IMR-90 (cell line): ENCODE results near the gene MRPL20. TPM values are rescaled to one million over a fixed set of nuclear protein-coding genes. Genes with fewer than 3 reads are reported as not detected.

Experiments
- ATAC-seq: fragments of 200-7000 bp; cut with Tn5 transposase; 2 replicates; pipeline ENCODE4 v1.9.1; 2020; ENCODE audit warnings: low read depth, mild to moderate bottlenecking, moderate library complexity
- BruUV-seq: library from RNA; stranded (reverse); fragments of 400-500 nt; replicated peaks from 2 replicates; lab custom pipeline; 2021; lab: Mats Ljungman, UMichigan
- CTCF ChIA-PET: fragments of 300-600 bp; formaldehyde crosslinking; extraction: SDS; loops from one replicate; lab custom pipeline; 2021; ENCODE audit warnings: antibody characterized with exemption; lab: Yijun Ruan, JAX
- POLR2A ChIA-PET: fragments of 300-600 bp; sonication (Branson Sonifier 250); formaldehyde crosslinking; loops from one replicate; lab custom pipeline; 2022; ENCODE audit warnings: antibody characterized with exemption; ENCODE audit not compliant: unreplicated experiment; lab: Charles Lee
- DNase-seq: peaks from one replicate; pipeline ENCODE4 v3.0.0; 2013
- H2AFZ ChIP-seq: replicated peaks from 2 replicates; pipeline ENCODE3; 2013; ENCODE audit warnings: low read length, mild to moderate bottlenecking; ENCODE audit not compliant: poor library complexity
- H2AK5ac ChIP-seq: 2 replicates; pipeline ENCODE4 v1.6.1; 2013; ENCODE audit warnings: low read depth, low read length, inconsistent platforms
- H2AK9ac ChIP-seq: replicated peaks from 2 replicates; pipeline ENCODE3; 2013; ENCODE audit warnings: mild to moderate bottlenecking, low read depth, low read length, moderate library complexity; ENCODE audit not compliant: poor library complexity
- H2BK120ac ChIP-seq: 2 replicates; pipeline ENCODE4 v1.6.1; 2013; ENCODE audit warnings: low read depth, low read length, inconsistent platforms
- H2BK15ac ChIP-seq: 3 replicates; pipeline ENCODE4 v1.6.1; 2013; ENCODE audit warnings: low read depth, low read length, inconsistent platforms
- H2BK20ac ChIP-seq: 2 replicates; pipeline ENCODE4 v1.6.1; 2013; ENCODE audit warnings: low read depth, mild to moderate bottlenecking, inconsistent platforms, low read length, moderate library complexity
- H2BK5ac ChIP-seq: 2 replicates; pipeline ENCODE4 v1.6.1; 2013; ENCODE audit warnings: mild to moderate bottlenecking, low read depth, low read length, inconsistent platforms; ENCODE audit not compliant: poor library complexity, severe bottlenecking
- H3K14ac ChIP-seq: replicated peaks from 2 replicates; pipeline ENCODE4 v1.6.1; 2013; ENCODE audit warnings: low read depth, low read length, inconsistent platforms
- H3K18ac ChIP-seq: 2 replicates; pipeline ENCODE4 v1.6.1; 2013; ENCODE audit warnings: low read depth, low read length, control low read depth
- H3K23ac ChIP-seq: 2 replicates; pipeline ENCODE4 v1.6.1; 2013; ENCODE audit warnings: low read depth, low read length, inconsistent platforms
- H3K27ac ChIP-seq: 2 replicates; pipeline ENCODE4 v1.5.1; 2013; ENCODE audit warnings: mild to moderate bottlenecking, control low read depth, low read length; ENCODE audit not compliant: insufficient read depth
- H3K27me3 ChIP-seq: 2 replicates; pipeline ENCODE4 v1.6.1; 2013; ENCODE audit warnings: low read length; ENCODE audit not compliant: control insufficient read depth, insufficient read depth
- H3K36me3 ChIP-seq: 2 replicates; pipeline ENCODE4 v1.6.1; 2013; ENCODE audit warnings: low read length, mixed read lengths; ENCODE audit not compliant: control insufficient read depth, insufficient read depth
- H3K4ac ChIP-seq: 2 replicates; pipeline ENCODE4 v1.6.1; 2013; ENCODE audit warnings: low read depth, low read length, inconsistent platforms
- H3K4me1 ChIP-seq: 2 replicates; pipeline ENCODE4 v1.6.1; 2013; ENCODE audit warnings: low read length, mixed read lengths; ENCODE audit not compliant: control insufficient read depth, insufficient read depth
- H3K4me2 ChIP-seq: 2 replicates; pipeline ENCODE4 v1.6.1; 2013; ENCODE audit warnings: low read depth, mild to moderate bottlenecking, control low read depth, low read length, moderate library complexity
- H3K4me3 ChIP-seq: 2 replicates; pipeline ENCODE4 v1.5.1; 2013; ENCODE audit warnings: low read depth, mild to moderate bottlenecking, control low read depth, low read length, moderate library complexity; ENCODE audit not compliant: insufficient read depth
- H3K56ac ChIP-seq: 2 replicates; pipeline ENCODE4 v1.6.1; 2013; ENCODE audit warnings: low read length, inconsistent platforms; ENCODE audit not compliant: insufficient read depth; ENCODE audit errors: extremely low read depth
- H3K79me1 ChIP-seq, 2 experiments: 2 replicates each; pipeline ENCODE4 v1.6.1; 2013; ENCODE audit warnings: low read length in 2 of 2, inconsistent platforms in 1 of 2, low read depth in 1 of 2
- H3K9ac ChIP-seq: 2 replicates; pipeline ENCODE4 v1.6.1; 2013; ENCODE audit warnings: low read depth, low read length, control low read depth
- H3K9me1 ChIP-seq: 2 replicates; pipeline ENCODE4 v1.6.1; 2013; ENCODE audit warnings: low read length, inconsistent platforms; ENCODE audit not compliant: insufficient read depth
- H3K9me3 ChIP-seq: 2 replicates; pipeline ENCODE4 v1.6.1; 2013; ENCODE audit warnings: low read length; ENCODE audit not compliant: control insufficient read depth, insufficient read depth
- H4K20me1 ChIP-seq: 2 replicates; pipeline ENCODE4 v1.6.1; 2013; ENCODE audit warnings: low read length, inconsistent platforms; ENCODE audit not compliant: insufficient read depth
- H4K5ac ChIP-seq: 2 replicates; pipeline ENCODE4 v1.6.1; 2013; ENCODE audit warnings: mild to moderate bottlenecking, low read depth, low read length, control low read depth
- H4K8ac ChIP-seq, 2 experiments: 2 replicates each; pipeline ENCODE4 v1.6.1; 2013; ENCODE audit warnings: low read depth in 2 of 2, low read length in 2 of 2, control low read depth in 1 of 2, inconsistent platforms in 1 of 2
- H4K91ac ChIP-seq: 2 replicates; pipeline ENCODE4 v1.6.1; 2013; ENCODE audit warnings: low read depth, low read length, inconsistent platforms; ENCODE audit not compliant: insufficient read depth
- BHLHE40 ChIP-seq: fragments of 150-350 bp; IDR thresholded peaks from 2 replicates; pipeline ENCODE4 v1.6.1; 2016; ENCODE audit warnings: mild to moderate bottlenecking, low read depth, low read length
- CEBPB ChIP-seq: IDR thresholded peaks from 2 replicates; pipeline ENCODE4 v1.6.1; 2012; ENCODE audit warnings: low read depth, low read length, improper control_type of control experiment
- CHD1 ChIP-seq: IDR thresholded peaks from 2 replicates; pipeline ENCODE4 v1.6.1; 2012; ENCODE audit warnings: low read depth, low read length, improper control_type of control experiment
- MAFK ChIP-seq: IDR thresholded peaks from 2 replicates; pipeline ENCODE4 v1.6.1; 2012; ENCODE audit warnings: low read depth, low read length, improper control_type of control experiment
- MAZ ChIP-seq: IDR thresholded peaks from 2 replicates; pipeline ENCODE4 v1.6.1; 2012; ENCODE audit warnings: low read depth, mild to moderate bottlenecking, low read length, improper control_type of control experiment, moderate library complexity, borderline replicate concordance
- MXI1 ChIP-seq: IDR thresholded peaks from 2 replicates; pipeline ENCODE4 v1.6.1; 2012; ENCODE audit warnings: low read depth, mild to moderate bottlenecking, low read length, moderate library complexity, borderline replicate concordance
- POLR2A ChIP-seq: IDR thresholded peaks from 2 replicates; pipeline ENCODE4 v1.6.1; 2012; ENCODE audit warnings: mild to moderate bottlenecking, low read depth, low read length
- RAD21 ChIP-seq: IDR thresholded peaks from 2 replicates; pipeline ENCODE4 v1.6.1; 2012; ENCODE audit warnings: low read length, improper control_type of control experiment
- RCOR1 ChIP-seq: IDR thresholded peaks from 2 replicates; pipeline ENCODE4 v1.6.1; 2012; ENCODE audit warnings: mild to moderate bottlenecking, low read length, improper control_type of control experiment; ENCODE audit not compliant: insufficient replicate concordance
- RFX5 ChIP-seq: IDR thresholded peaks from 2 replicates; pipeline ENCODE4 v1.8.0; 2012; ENCODE audit warnings: low read depth, mild to moderate bottlenecking, low read length, moderate library complexity
- whole genome bisulfite sequencing, 2 experiments: methylation state at CpG; one replicate each; pipeline versions ENCODE4 v1.1.5 to v1.1.7; 2013; ENCODE audit warnings: missing lambda C conversion rate in 2 of 2; ENCODE audit not compliant: insufficient read length in 1 of 2; ENCODE audit errors: extremely low coverage in 2 of 2; 5-methylcytosine and 5-hydroxymethylcytosine counted together
- dilution Hi-C: fragments of 300-500 bp; cut with HindIII; formaldehyde crosslinking; loops from one replicate; pipeline ENCODE4 v1.14.3; 2018; ENCODE audit warnings: low sequenced_read_pairs; ENCODE audit not compliant: unreplicated experiment
- in situ Hi-C: fragments of 300-500 bp; cut with MboI; formaldehyde crosslinking; loops from 3 replicates; pipeline ENCODE4 v1.14.3; 2019; ENCODE audit warnings: low sequenced_read_pairs, inconsistent platforms, mixed read lengths
- intact Hi-C: fragments of 100-400 bp; cut with micrococcal nuclease; formaldehyde crosslinking; loops from 2 replicates; pipeline ENCODE4 v1.10.0; 2022
- polyA plus RNA-seq, 3 experiments: library from polyadenylated mRNA; depleted of rRNA; stranded (reverse); fragments of >200 nt; gene quantifications; 2 replicates each; pipeline ENCODE4 v1.2.3, GENCODE V29; 2012; ENCODE audit warnings: low replicate concordance in 1 of 3
- total RNA-seq: library from RNA; depleted of rRNA; stranded (reverse); fragments of >200 nt; gene quantifications from 2 replicates; pipeline ENCODE4 v1.2.3, GENCODE V29; 2012
- TF ChIP-seq, protein P1 (sequence below): fragments of 150-350 bp; IDR thresholded peaks from 2 replicates; pipeline ENCODE4 v1.6.1; 2017; ENCODE audit warnings: mild to moderate bottlenecking, antibody characterized with exemption, low read length, low read depth
- TF ChIP-seq, protein P2 (sequence below): fragments of 150-350 bp; IDR thresholded peaks from 2 replicates; pipeline ENCODE4 v1.6.1; 2016; ENCODE audit warnings: low read depth, mild to moderate bottlenecking, low read length, moderate library complexity, borderline replicate concordance
- TF ChIP-seq, protein P3 (sequence below): conservative IDR thresholded peaks from 2 replicates; pipeline ENCODE4 v1.5.1; 2012; ENCODE audit warnings: mild to moderate bottlenecking, low read depth, low read length, improper control_type of control experiment

MRPL20 gene
- total and polyA plus RNA-seq, 2 of the 4 experiments (the other 2 are of a cell fraction): 141 to 157 TPM

DNA sequence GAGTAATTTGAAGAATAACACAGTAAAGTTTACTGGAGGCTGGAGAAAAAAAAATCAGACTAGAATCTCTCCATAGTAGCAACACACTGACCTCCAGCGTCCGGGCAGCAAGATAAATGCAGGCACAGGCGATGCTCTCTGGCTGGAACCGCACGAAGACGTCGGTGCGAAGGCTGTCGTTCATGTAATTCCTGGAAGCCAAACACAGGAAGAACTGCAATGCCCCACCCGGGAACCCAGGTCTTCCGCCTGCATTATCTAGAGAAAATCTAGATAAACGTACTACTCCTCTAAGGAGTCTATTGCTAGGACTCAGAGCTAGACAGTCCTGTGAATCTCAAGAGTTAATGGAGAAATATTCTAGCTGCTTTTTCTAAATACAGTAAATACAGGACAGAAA, 16.4 kb downstream of the MRPL20 start:
- Histone ChIP-seq H2AK5ac (no peak overlapping the region), H3K4ac (no peak overlapping the region), H2BK20ac (no peak overlapping the region), H2BK5ac (no peak overlapping the region), H2BK15ac (no peak overlapping the region), H3K9me1 (no peaks in the 10 kb centered on the region), H3K9me3 (no peaks in the 10 kb centered on the region), H3K4me2 (no peak overlapping the region), H2AFZ (no peak overlapping the region), H3K27ac (no peak overlapping the region), H3K79me1 (peaks cover 20 to 50% of the 10 kb centered on the region in 2 experiments), H4K8ac (no peak overlapping the region), H3K18ac (no peak overlapping the region), H3K56ac (no peak overlapping the region), H3K4me3 (no peak overlapping the region), H3K14ac (no peak overlapping the region), H3K9ac (no peak overlapping the region), H4K5ac (no peak overlapping the region), H4K20me1 (peaks cover 28% of the 10 kb centered on the region; the same call in 1 of the 2 replicates), H2AK9ac (no peak overlapping the region), H3K23ac (no peak overlapping the region), H3K36me3 (peaks cover 79% of the 10 kb centered on the region), H2BK120ac (no peak overlapping the region), H3K27me3 (no peaks in the 10 kb centered on the region), H4K91ac (no peak overlapping the region), H3K4me1 (no peaks in the 10 kb centered on the region)
- DNase-seq (no peak), ATAC-seq (no peak)
- intact Hi-C loops: no loop called here
- no TSS peak for BruUV-seq
- ChIA-PET CTCF (no interaction called here), POLR2A (no interaction called here)
- 93% methylated on average over 9 of the region's 12 CpGs; no CpG with 5 or more reads in 1 of the 2 experiments for WGBS, 2 experiments
- no peak for TF ChIP-seq MAZ
- TF ChIP-seq, protein P1, sequence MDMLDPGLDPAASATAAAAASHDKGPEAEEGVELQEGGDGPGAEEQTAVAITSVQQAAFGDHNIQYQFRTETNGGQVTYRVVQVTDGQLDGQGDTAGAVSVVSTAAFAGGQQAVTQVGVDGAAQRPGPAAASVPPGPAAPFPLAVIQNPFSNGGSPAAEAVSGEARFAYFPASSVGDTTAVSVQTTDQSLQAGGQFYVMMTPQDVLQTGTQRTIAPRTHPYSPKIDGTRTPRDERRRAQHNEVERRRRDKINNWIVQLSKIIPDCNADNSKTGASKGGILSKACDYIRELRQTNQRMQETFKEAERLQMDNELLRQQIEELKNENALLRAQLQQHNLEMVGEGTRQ: no peak
- no peak for TF ChIP-seq BHLHE40
- no peak for TF ChIP-seq CEBPB
- no peak for TF ChIP-seq CHD1
- no peak for TF ChIP-seq RFX5
- TF ChIP-seq, protein P2, sequence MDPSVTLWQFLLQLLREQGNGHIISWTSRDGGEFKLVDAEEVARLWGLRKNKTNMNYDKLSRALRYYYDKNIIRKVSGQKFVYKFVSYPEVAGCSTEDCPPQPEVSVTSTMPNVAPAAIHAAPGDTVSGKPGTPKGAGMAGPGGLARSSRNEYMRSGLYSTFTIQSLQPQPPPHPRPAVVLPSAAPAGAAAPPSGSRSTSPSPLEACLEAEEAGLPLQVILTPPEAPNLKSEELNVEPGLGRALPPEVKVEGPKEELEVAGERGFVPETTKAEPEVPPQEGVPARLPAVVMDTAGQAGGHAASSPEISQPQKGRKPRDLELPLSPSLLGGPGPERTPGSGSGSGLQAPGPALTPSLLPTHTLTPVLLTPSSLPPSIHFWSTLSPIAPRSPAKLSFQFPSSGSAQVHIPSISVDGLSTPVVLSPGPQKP: no peak
- TF ChIP-seq RCOR1: no peak
- TF ChIP-seq, protein P3, sequence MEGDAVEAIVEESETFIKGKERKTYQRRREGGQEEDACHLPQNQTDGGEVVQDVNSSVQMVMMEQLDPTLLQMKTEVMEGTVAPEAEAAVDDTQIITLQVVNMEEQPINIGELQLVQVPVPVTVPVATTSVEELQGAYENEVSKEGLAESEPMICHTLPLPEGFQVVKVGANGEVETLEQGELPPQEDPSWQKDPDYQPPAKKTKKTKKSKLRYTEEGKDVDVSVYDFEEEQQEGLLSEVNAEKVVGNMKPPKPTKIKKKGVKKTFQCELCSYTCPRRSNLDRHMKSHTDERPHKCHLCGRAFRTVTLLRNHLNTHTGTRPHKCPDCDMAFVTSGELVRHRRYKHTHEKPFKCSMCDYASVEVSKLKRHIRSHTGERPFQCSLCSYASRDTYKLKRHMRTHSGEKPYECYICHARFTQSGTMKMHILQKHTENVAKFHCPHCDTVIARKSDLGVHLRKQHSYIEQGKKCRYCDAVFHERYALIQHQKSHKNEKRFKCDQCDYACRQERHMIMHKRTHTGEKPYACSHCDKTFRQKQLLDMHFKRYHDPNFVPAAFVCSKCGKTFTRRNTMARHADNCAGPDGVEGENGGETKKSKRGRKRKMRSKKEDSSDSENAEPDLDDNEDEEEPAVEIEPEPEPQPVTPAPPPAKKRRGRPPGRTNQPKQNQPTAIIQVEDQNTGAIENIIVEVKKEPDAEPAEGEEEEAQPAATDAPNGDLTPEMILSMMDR: no peak
- TF ChIP-seq MAFK: no peak
- TF ChIP-seq MXI1: no peak
- no peak for TF ChIP-seq RAD21
- TF ChIP-seq POLR2A: no peak
- in situ Hi-C loops: no loop called here
- dilution Hi-C loops: no loop called here
